Stimulated activated naive CD8-positive, alpha-beta T cell treated with anti-CD3 and anti-CD28 coated beads, Interleukin-15, amount 100 ng/mL, for 72 hours (primary cell): ENCODE results near the gene GMFB.

Experiments
- ATAC-seq: fragments of 150-1000 bp; cut with Tn5 transposase; 2 replicates; pipeline ENCODE4 v1.10.0; 2021; ENCODE audit warnings: mild to moderate bottlenecking, moderate library complexity
- DNase-seq, 2 donors: peaks; one replicate each; pipeline ENCODE4 v3.0.0; 2021 to 2022
- H3K27ac Mint-ChIP-seq, 2 donors: one replicate each; pipeline ENCODE4 v1.8.0; 2022; ENCODE audit warnings: mild to moderate bottlenecking in 2 of 2, mixed read lengths in 2 of 2, moderate library complexity in 2 of 2
- H3K27me3 Mint-ChIP-seq: one replicate; pipeline ENCODE4 v1.8.0; 2022; ENCODE audit warnings: mixed read lengths
- H3K4me1 Mint-ChIP-seq: one replicate; pipeline ENCODE4 v1.8.0; 2022; ENCODE audit warnings: mild to moderate bottlenecking, mixed read lengths
- H3K4me3 Mint-ChIP-seq, 2 donors: one replicate each; pipeline ENCODE4 v1.8.0; 2022; ENCODE audit warnings: mild to moderate bottlenecking in 2 of 2, mixed read lengths in 2 of 2, moderate library complexity in 1 of 2
- H3K9me3 Mint-ChIP-seq, 2 donors: one replicate each; pipeline ENCODE4 v1.8.0; 2022; ENCODE audit warnings: mixed read lengths in 2 of 2

GMFB gene

GRCh38 chr14:54488646-54489317 is at the start of gene GMFB:
Gene GMFB, minus strand, starts transcription at chr14:54488980. Its CDS starts 53 bp downstream, at chr14:54488927.
- Mint-ChIP-seq H3K4me1 (peaks cover 51% of the 10 kb centered on the region), H3K27ac (peak within 1 kb of the TSS; percentile 90 to 97), H3K4me3 (peak within 1 kb of the TSS; percentile 76 to 94), H3K27me3 (no peaks in the 10 kb centered on the region), H3K9me3 (no peaks in the 10 kb centered on the region)
- DNase-seq = peak; percentile 82 to 89
- peak; percentile 97 for ATAC-seq

DNA sequence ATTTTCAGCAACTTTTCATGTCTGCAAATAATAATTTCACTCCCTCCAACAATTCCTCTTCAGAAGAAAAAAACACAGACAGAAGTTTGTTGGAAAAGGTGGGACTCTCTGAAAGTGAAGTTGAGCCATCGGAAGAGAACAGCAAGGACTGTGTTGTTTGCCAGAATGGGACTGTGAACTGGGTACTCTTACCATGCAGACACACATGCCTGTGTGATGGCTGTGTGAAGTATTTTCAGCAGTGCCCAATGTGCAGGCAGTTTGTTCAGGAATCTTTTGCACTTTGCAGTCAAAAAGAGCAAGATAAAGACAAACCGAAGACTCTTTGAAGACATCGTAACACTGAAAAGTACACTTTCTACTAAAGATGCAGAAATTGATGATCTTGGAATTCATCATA is 49.3 kb upstream of the GMFB start:
- Mint-ChIP-seq H3K27ac (no peak overlapping the region), H3K4me3 (no peak overlapping the region), H3K9me3 (no peaks in the 10 kb centered on the region)

GRCh38 chr14:54537651-54538050 is 48.9 kb upstream of the GMFB start:
- no peak for ATAC-seq
- H3K27ac Mint-ChIP-seq = no peak overlapping the region
- no peak overlapping the region for H3K4me3 Mint-ChIP-seq
- H3K9me3 Mint-ChIP-seq = no peaks in the 10 kb centered on the region
- no peaks in the 10 kb centered on the region for H3K27me3 Mint-ChIP-seq
- DNase-seq = no peak
- peaks cover 6% of the 10 kb centered on the region for H3K4me1 Mint-ChIP-seq

More for the DNA sequence above, 49.3 kb upstream of the GMFB start:
- Mint-ChIP-seq H3K4me1 (peaks cover 1% of the 10 kb centered on the region), H3K27me3 (no peaks in the 10 kb centered on the region)
- no peak for ATAC-seq
- DNase-seq = no peak

GRCh38 chr14:54535646-54536045 is 46.9 kb upstream of the GMFB start:
- H3K27me3 Mint-ChIP-seq = no peaks in the 10 kb centered on the region
- DNase-seq (no peak), ATAC-seq (no peak)
- H3K9me3 Mint-ChIP-seq = no peaks in the 10 kb centered on the region
- H3K27ac Mint-ChIP-seq = no peak overlapping the region
- H3K4me1 Mint-ChIP-seq = peaks cover 7% of the 10 kb centered on the region
- H3K4me3 Mint-ChIP-seq = no peak overlapping the region

- Mint-ChIP-seq H3K4me3 (no peak overlapping the region), H3K9me3 (no peaks in the 10 kb centered on the region), H3K27me3 (no peaks in the 10 kb centered on the region), H3K27ac (no peak overlapping the region), H3K4me1 (peaks cover 7% of the 10 kb centered on the region)
- DNase-seq (no peak), ATAC-seq (no peak)
Measured at GRCh38 chr14:54535126-54535525, 46.3 kb upstream of the GMFB start.

DNA sequence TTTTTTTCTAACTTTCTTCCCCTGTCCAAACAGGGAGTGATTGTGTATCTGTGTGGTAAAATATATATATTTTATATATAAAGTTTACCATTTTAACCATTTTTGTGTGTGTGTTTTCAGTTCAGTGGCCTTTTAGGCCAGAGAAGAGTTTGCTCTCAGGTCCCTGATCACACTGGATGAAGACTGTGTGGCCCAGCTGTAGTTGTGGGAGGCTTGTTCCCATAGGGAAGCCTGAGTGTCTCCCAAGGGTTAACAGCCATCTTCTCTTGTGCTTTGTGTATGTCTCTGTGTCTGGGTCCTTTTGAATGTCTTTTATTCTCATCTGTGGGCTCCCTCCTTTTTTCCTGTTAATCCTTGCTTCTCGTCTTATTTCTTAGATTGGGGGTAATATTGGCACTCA is 44.3 kb upstream of the GMFB start:
- no peaks in the 10 kb centered on the region for H3K27me3 Mint-ChIP-seq
- DNase-seq (no peak), ATAC-seq (no peak)
- H3K4me3 Mint-ChIP-seq = no peak overlapping the region
- H3K9me3 Mint-ChIP-seq = no peaks in the 10 kb centered on the region
- H3K27ac Mint-ChIP-seq = peak overlapping the region in 1 of 2 donors; percentile 12
- H3K4me1 Mint-ChIP-seq = peaks cover 7% of the 10 kb centered on the region

- ATAC-seq = no peak
- no peak for DNase-seq
- Mint-ChIP-seq H3K27ac (peak overlapping the region; percentile 12 to 30), H3K4me3 (no peak overlapping the region), H3K4me1 (peaks cover 7% of the 10 kb centered on the region), H3K9me3 (no peaks in the 10 kb centered on the region), H3K27me3 (no peaks in the 10 kb centered on the region)
Measured at GRCh38 chr14:54532111-54533012, 43.6 kb upstream of the GMFB start.

GRCh38 chr14:54529811-54530210 is 41.0 kb upstream of the GMFB start:
- H3K27ac Mint-ChIP-seq = no peak overlapping the region
- ATAC-seq (no peak), DNase-seq (no peak)
- no peaks in the 10 kb centered on the region for H3K27me3 Mint-ChIP-seq
- no peak overlapping the region for H3K4me3 Mint-ChIP-seq
- peaks cover 7% of the 10 kb centered on the region for H3K4me1 Mint-ChIP-seq
- no peaks in the 10 kb centered on the region for H3K9me3 Mint-ChIP-seq

GRCh38 chr14:54528973-54529372 is 40.2 kb upstream of the GMFB start:
- no peak overlapping the region for H3K4me3 Mint-ChIP-seq
- peaks cover 7% of the 10 kb centered on the region for H3K4me1 Mint-ChIP-seq
- DNase-seq = no peak
- no peak for ATAC-seq
- no peaks in the 10 kb centered on the region for H3K9me3 Mint-ChIP-seq
- no peak overlapping the region for H3K27ac Mint-ChIP-seq
- H3K27me3 Mint-ChIP-seq = no peaks in the 10 kb centered on the region

- Mint-ChIP-seq H3K9me3 (no peaks in the 10 kb centered on the region), H3K4me1 (no peaks in the 10 kb centered on the region), H3K27ac (no peak overlapping the region), H3K27me3 (no peaks in the 10 kb centered on the region), H3K4me3 (no peak overlapping the region)
- DNase-seq (no peak), ATAC-seq (no peak)
Measured at GRCh38 chr14:54524410-54524809, 35.6 kb upstream of the GMFB start.

DNA sequence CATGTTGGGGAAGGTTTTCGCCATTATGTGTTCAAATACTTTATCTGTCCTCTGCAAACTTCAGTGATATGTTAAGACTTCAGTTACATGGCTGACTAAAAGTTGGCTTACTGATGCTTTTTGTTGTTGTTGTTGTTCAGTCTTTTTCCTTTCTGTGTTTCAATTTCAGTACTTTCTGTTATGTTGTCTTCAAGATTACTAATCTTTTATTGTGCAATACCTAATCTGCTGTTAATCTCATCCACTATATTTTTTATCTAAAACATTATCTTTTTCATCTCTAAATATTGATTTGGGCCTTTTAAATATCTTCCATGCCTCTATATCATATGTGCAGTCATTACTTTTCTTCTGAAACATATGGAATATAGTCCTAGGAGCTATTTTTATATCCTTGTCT is 27.9 kb upstream of the GMFB start:
- Mint-ChIP-seq H3K9me3 (peaks cover 6 to 17% of the 10 kb centered on the region in 2 donors), H3K4me1 (peaks cover 24% of the 10 kb centered on the region), H3K27me3 (no peaks in the 10 kb centered on the region), H3K27ac (no peak overlapping the region), H3K4me3 (no peak overlapping the region)
- DNase-seq = no peak
- ATAC-seq = no peak

DNA sequence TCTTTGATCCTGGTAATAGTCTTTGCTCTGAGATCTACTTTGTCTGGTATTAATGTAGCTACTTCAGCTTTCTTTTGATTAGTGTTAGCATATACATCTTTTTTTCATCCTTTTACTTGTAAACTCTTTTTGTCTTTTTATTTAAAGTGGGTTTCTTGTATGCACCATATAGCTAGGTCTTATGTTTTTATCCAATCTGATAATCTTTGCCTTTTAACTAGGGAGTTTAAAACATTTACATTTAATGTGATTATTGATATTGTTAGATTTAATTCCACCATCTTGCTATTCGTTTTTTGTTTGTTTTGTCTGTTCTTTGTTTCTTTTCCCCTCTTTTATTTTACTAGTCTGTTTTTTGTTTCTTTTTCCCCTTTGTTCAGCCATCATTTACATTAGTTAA is 26.9 kb upstream of the GMFB start:
- Mint-ChIP-seq H3K4me1 (peaks cover 32% of the 10 kb centered on the region), H3K4me3 (no peak overlapping the region), H3K27me3 (no peaks in the 10 kb centered on the region), H3K27ac (no peak overlapping the region), H3K9me3 (peaks cover 6 to 17% of the 10 kb centered on the region in 2 donors)
- DNase-seq (no peak), ATAC-seq (no peak)

- H3K27me3 Mint-ChIP-seq = no peaks in the 10 kb centered on the region
- ATAC-seq (no peak), DNase-seq (no peak)
- H3K27ac Mint-ChIP-seq = no peak overlapping the region
- peaks cover 6 to 17% of the 10 kb centered on the region in 2 donors for H3K9me3 Mint-ChIP-seq
- H3K4me1 Mint-ChIP-seq = peaks cover 46% of the 10 kb centered on the region
- H3K4me3 Mint-ChIP-seq = no peak overlapping the region
Measured at GRCh38 chr14:54512393-54512792, 23.6 kb upstream of the GMFB start.

DNA sequence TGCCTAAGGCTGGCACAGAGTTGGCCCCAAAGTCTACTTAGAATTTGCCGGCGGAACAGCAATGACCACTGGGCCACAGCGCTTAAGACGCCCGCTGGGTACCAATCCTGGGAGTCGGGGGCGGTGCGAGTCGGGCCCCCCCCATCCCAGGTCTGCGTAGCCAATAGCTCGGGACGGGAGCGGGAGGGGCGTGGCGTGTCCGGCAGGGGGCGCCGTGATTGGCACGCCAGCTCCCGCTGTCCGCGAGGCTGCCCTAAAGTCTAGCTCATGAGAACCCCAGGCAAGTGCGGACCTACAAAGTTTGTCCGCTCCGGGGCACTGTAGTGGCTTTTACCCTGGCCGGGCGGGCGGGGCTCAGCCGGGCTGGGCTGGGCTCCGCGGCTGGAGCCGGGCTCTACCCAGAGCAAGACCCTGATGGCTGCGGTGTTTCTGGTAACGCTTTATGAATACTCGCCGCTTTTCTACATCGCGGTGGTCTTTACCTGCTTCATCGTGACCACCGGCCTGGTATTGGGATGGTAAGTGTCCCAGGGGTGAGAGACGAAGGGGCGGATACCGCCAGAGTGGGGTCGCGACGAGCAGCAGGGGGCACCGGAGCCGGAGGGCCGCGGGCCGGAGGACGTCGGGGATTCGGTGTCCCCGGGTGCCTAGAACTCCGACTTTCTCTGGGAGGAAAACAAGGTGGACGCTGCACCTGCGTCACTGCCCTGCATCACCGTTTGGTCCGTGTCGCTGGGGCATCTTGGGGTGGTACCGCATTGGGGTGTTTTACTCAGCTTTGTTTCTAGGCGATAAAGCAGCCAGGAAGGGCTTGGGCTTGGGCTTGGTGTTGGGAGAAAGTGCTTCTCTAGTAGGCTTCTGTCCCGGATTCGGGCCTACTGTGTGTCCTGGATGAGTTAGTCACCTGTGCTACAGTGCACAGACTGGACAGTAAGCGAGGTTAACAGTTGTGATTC is 21.0 kb upstream of the GMFB start, which contains the start of gene CGRRF1:
Gene CGRRF1, plus strand, starts transcription at position 361 of the 956 bp plus-strand sequence. Its CDS starts 54 bp downstream, at position 415.
- peak; percentile 96 to 98 for DNase-seq
- Mint-ChIP-seq H3K27ac (peak within 1 kb of the TSS; percentile 98), H3K9me3 (no peaks in the 10 kb centered on the region), H3K27me3 (no peaks in the 10 kb centered on the region), H3K4me1 (peaks cover 39% of the 10 kb centered on the region), H3K4me3 (peak within 1 kb of the TSS; percentile 96 to 99)
- ATAC-seq = peak; percentile 99

GRCh38 chr14:54503486-54503885 is 14.7 kb upstream of the GMFB start:
- H3K4me3 Mint-ChIP-seq = no peak overlapping the region
- H3K27me3 Mint-ChIP-seq = peaks cover 13% of the 10 kb centered on the region
- DNase-seq (no peak), ATAC-seq (no peak)
- no peak overlapping the region for H3K27ac Mint-ChIP-seq
- no peaks in the 10 kb centered on the region for H3K4me1 Mint-ChIP-seq
- no peaks in the 10 kb centered on the region for H3K9me3 Mint-ChIP-seq
